Lower lobe of right lung (tissue), 2 donors: ENCODE results near the gene OR3A1. TPM values are rescaled to one million over a fixed set of nuclear protein-coding genes. Genes with fewer than 3 reads are reported as not detected.
"Not testable (repeated sequence)": the region's sequence is repeated elsewhere in the genome, so short reads cannot be mapped to it uniquely, and the experiment has no call there.

Experiments
- ATAC-seq, 2 donors: fragments of 200-7000 bp; cut with Tn5 transposase; one replicate each; pipeline ENCODE4 v1.9.1; 2020 to 2022; ENCODE audit warnings: mild to moderate bottlenecking in 2 of 2, moderate library complexity in 2 of 2
- DNase-seq: peaks from one replicate; pipeline ENCODE4 v3.0.0-alpha.2; 2020
- H3K27ac ChIP-seq: fragments of 200-600 bp; one replicate; pipeline ENCODE4 v1.8.0; 2022
- H3K27me3 ChIP-seq: fragments of 200-600 bp; one replicate; pipeline ENCODE4 v1.8.0; 2022; ENCODE audit warnings: low read depth
- H3K36me3 ChIP-seq: fragments of 200-600 bp; one replicate; pipeline ENCODE4 v1.8.0; 2022; ENCODE audit warnings: mild to moderate bottlenecking
- H3K4me1 ChIP-seq: fragments of 200-600 bp; one replicate; pipeline ENCODE4 v1.8.0; 2022
- H3K4me3 ChIP-seq: fragments of 200-600 bp; one replicate; pipeline ENCODE4 v1.8.0; 2022; ENCODE audit warnings: mild to moderate bottlenecking
- H3K9me3 ChIP-seq: fragments of 200-600 bp; one replicate; pipeline ENCODE4 v1.8.0; 2022
- CTCF ChIP-seq: fragments of 200-600 bp; IDR thresholded peaks from one replicate; pipeline ENCODE4 v1.8.0; 2022; ENCODE audit warnings: antibody characterized with exemption, mild to moderate bottlenecking
- intact Hi-C: fragments of 100-400 bp; cut with DNase I; formaldehyde crosslinking; loops from one replicate; pipeline ENCODE4 v1.11.0; 2022
- long read RNA-seq: library from polyadenylated mRNA; unstranded; transcript quantifications from one replicate; pipeline ENCODE4 v2.0.0, GENCODE V29; 2021
- total RNA-seq: library from RNA; stranded (reverse); fragmentation: NEBNext Ultra II Directional; extraction: Animal tissue kit (Norgen Biotek cat#: 25700); gene quantifications from one replicate; pipeline ENCODE4 v1.2.1, GENCODE V29; 2021
- donor health status: DM: no; HTN: yes; CAD: no; lungs with severe emphysema.

Gene OR3A1, protein sequence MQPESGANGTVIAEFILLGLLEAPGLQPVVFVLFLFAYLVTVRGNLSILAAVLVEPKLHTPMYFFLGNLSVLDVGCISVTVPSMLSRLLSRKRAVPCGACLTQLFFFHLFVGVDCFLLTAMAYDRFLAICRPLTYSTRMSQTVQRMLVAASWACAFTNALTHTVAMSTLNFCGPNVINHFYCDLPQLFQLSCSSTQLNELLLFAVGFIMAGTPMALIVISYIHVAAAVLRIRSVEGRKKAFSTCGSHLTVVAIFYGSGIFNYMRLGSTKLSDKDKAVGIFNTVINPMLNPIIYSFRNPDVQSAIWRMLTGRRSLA
- not detected for total RNA-seq
- long read RNA-seq: 0 reads

DNA sequence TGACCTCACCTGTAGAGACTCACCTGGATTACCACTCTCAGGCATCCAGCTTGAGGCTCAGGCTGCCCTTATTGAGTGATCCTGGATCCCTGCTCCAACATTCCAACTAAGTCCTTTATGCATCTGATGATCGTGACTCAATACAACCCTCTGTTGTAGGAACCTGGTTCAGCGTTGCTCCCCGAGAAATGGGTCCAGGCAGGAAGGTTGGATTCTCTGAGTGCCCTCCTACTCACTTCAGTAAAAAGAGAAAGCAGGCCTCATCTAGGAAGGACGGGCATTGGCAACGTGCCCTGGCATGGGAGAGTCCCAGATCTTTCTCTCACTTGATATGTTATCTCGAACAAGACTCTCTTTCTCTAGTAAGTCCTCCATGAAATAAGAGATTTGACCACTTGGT, at the start of gene OR3A1:
OR3A1 (minus strand) TSS at position 101 of the 400 bp plus-strand sequence. CDS start 5,778 bp downstream, outside the sequence.
- H3K9me3 ChIP-seq: peaks cover 3% of the 10 kb centered on the region
- DNase-seq: no peak
- no peak within 1 kb of the TSS for H3K4me3 ChIP-seq
- no peak for TF ChIP-seq CTCF
- H3K36me3 ChIP-seq: no peaks in the 10 kb centered on the region
- intact Hi-C loops: no loop called here
- H3K4me1 ChIP-seq: no peaks in the 10 kb centered on the region
- ATAC-seq: no peak
- peaks cover 6% of the 10 kb centered on the region for H3K27me3 ChIP-seq
- no peak within 1 kb of the TSS for H3K27ac ChIP-seq

DNA sequence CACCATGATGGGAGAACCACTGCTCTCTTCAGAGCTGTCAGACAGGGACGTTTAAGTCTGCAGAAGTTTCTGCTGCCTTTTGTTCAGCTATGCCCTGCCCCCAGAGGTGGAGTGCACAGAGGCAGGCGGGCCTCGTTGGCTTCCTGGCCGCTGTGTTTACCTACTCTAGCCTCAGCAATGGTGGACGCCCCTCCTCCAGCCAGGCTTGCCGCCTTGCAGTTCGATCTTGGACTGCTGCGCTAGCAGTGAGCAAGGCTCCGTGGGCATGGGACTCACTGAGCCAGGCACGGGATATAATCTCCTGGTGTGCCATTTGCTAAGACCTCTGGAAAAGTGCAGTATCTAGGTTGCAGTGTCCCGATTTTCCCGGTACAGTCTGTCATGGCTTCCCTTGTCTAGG, 44.6 kb upstream of the OR3A1 start:
- H3K27ac ChIP-seq, ATAC-seq, H3K9me3 ChIP-seq, intact Hi-C loops, H3K4me3 ChIP-seq, H3K27me3 ChIP-seq, H3K36me3 ChIP-seq, H3K4me1 ChIP-seq: not testable (repeated sequence)
- DNase-seq: peak; percentile 31

DNA sequence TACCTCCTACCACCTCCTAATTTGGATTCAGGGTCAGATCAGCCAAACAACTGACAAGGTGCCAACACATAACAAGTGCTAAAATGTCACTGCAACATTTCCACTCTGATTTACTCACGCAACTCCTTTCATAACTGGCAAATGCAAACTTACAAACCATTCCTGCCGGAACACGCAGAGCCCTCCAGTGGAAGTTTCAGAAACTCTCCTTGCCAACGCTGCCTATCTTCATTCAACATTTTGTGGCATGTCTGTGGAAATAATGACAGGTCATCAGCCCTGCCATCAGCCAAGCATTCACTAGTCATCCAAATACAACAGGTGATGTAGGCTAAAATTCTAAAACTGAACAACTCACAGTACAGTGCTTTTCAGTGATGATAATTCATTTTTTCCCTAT, 37.7 kb upstream of the OR3A1 start:
- no peak for DNase-seq
- Histone ChIP-seq H3K4me1 (no peaks in the 10 kb centered on the region), H3K27ac (no peak overlapping the region), H3K4me3 (no peak overlapping the region), H3K27me3 (no peaks in the 10 kb centered on the region), H3K9me3 (no peaks in the 10 kb centered on the region), H3K36me3 (no peaks in the 10 kb centered on the region)
- no peak for ATAC-seq
- TF ChIP-seq CTCF: no peak
- intact Hi-C loops: no loop called here

GRCh38 chr17:3318336-3318735, 20.2 kb upstream of the OR3A1 start:
- no peaks in the 10 kb centered on the region for H3K36me3 ChIP-seq
- DNase-seq (no peak), ATAC-seq (no peak)
- no peaks in the 10 kb centered on the region for H3K9me3 ChIP-seq
- no peak overlapping the region for H3K4me3 ChIP-seq
- no peaks in the 10 kb centered on the region for H3K27me3 ChIP-seq
- intact Hi-C loops: no loop called here
- TF ChIP-seq CTCF: no peak
- H3K4me1 ChIP-seq: no peaks in the 10 kb centered on the region
- H3K27ac ChIP-seq: no peak overlapping the region

DNA sequence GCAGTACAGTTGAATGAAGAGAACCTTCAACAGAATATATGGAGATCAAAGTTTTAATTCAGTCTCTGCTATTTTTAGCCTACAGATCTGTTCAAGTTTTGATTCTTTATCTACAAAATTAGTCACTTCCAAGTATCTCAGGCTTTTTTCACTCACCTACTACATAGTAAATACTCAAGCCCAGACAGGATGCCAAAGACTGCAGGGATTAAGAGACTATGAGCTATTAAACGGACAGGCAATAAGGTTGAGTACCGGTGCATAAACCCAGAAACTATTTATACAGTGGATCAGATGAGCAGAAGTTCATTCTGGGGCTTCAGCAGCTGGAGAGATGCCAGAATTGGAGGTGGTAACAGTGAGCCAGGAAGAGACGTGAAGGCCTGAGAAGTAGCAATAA, 18.7 kb upstream of the OR3A1 start:
- TF ChIP-seq CTCF: no peak
- no peaks in the 10 kb centered on the region for H3K4me1 ChIP-seq
- H3K4me3 ChIP-seq: no peak overlapping the region
- H3K36me3 ChIP-seq: no peaks in the 10 kb centered on the region
- H3K9me3 ChIP-seq: no peaks in the 10 kb centered on the region
- intact Hi-C loops: no loop called here
- H3K27ac ChIP-seq: no peak overlapping the region
- ATAC-seq (no peak), DNase-seq (no peak)
- no peaks in the 10 kb centered on the region for H3K27me3 ChIP-seq

DNA sequence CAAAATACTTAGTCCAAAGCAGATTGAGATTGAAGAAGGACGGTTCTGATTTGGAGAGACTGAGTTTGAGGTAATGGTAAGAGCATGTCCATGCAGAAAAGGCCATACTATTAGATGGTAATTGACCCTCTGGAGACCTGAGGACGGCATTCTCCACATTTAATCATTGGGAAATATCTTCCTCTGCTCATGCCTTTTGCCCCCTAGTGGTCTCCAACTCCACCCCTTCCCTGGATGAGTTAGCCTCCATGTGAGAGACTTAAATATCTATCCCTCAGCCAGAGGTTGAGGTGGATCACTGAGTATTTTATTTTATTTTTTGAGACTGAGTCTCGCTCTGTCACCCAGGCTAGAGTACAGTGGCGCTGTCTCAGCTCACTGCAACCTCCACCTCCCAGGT, 10.4 kb upstream of the OR3A1 start:
- TF ChIP-seq CTCF: no peak
- intact Hi-C loops: no loop called here
- ATAC-seq (no peak), DNase-seq (no peak)
- Histone ChIP-seq H3K27me3 (no peaks in the 10 kb centered on the region), H3K9me3 (no peaks in the 10 kb centered on the region), H3K4me3 (no peak overlapping the region), H3K4me1 (no peaks in the 10 kb centered on the region), H3K36me3 (no peaks in the 10 kb centered on the region), H3K27ac (no peak overlapping the region)
